GM19239 (cell line): ENCODE results near the gene CACUL1.
"Not testable (repeated sequence)": the region's sequence is repeated elsewhere in the genome, so short reads cannot be mapped to it uniquely, and the experiment has no call there.

Experiments
- DNase-seq: peaks from one replicate; pipeline ENCODE4 v3.0.0; 2011; ENCODE audit warnings: low spot score; ENCODE audit not compliant: insufficient read length
- FAIRE-seq: peaks from 2 replicates; lab custom pipeline; 2011; peaks lifted over from hg19 to GRCh38; lab: Jason Lieb, UNC

The CACUL1 gene

DNA sequence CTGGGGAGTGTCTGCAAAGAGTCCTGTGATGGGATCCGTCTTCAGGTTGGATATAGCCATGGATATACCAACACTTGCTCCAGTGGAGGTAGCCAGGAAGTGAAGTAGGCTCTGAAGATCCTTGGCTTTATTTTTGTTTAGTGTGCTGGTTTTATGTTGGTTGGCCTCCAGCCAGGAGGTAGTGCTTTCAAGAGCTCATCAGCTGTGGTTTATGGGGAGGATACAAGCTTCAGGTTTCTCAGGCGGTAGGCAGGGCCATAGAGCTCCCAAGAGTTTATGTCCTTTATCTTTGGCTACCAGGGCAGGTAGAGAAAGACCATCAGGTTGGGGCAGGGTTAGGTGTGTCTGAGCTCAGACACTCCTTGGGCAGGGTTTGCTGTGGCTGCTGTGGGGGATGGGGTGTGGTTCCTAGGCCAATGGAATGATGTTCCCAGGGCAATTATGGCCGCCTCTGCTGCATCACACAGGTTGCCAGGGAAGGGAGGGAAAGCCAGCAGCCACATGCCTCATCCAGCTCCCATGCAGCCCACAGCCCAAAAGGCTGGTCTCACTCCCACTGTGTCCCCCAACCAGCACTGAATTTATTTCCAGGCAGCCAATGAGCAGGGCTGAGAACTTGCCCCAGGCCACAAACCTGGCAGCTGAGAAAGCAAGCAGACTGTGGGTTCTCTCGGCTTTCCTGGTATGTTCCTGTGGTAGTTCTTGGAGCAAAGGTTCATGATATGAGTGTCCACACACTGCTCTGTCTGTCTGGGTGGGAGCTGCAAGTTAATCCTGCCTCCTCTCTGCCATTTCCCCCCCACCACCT, 92.3 kb downstream of the CACUL1 start:
- no peak for DNase-seq
- FAIRE-seq, result no peak

DNA sequence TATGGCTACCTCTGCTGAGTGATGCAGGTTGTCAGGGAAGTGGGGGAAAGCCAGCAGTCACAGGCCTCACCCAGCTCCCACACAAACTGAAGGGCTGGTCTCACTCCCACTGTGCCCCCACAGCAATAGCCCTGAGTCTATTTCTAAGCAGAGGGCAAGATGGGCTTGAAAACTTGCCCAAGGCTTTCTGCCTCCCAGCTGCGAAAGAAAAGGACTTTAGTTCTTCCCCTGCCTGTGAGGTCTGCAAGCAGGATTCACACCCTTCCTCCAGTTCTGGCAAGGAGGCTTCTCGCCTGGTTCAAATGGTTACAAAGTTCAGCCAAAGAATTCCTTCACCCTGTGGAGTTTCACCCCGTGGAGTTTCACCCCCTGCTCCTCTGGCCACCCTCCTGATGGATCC, 96.0 kb downstream of the CACUL1 start:
- DNase-seq (no peak), FAIRE-seq (no peak)

DNA sequence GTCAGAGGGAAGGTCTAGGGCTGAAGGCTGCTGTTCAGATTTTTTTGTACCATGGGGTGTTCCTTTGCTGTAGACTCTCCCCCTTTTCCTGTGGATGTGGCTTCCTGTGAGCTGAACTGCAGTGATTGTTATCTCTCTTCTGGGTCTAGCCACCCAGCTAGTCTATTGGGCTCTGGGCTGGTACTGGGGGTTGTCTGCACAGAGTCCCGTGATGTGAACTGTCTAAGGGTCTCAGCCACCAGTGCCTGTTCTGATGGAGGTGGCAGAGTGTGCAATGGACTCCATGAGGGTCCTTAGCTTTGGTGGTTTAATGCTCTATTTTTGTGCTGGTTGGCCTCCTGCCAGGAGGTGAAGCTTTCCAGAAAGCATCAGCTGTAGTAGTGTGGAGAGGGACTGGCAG, 96.6 kb downstream of the CACUL1 start:
- DNase-seq, FAIRE-seq: not testable (repeated sequence)

DNA sequence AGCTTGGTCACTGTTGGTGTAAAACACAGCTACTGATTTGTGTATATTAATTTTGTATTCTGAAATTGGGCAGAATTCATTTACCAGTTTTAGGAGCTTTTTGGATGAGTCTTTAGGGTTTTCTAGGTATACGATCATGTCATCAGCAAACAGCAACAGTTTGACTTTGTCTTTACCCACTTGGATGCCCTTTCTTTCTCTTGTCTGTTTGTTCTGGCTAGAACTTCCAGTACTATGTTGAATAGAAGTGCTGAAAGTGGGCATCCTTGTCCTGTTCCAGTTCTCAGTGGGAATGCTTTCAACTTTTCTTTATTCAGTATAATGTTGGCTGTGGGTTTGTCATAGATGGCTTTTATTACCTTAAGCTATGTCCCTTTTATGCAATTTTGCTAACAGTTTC, 109.5 kb downstream of the CACUL1 start:
- FAIRE-seq, DNase-seq: not testable (repeated sequence)

DNA sequence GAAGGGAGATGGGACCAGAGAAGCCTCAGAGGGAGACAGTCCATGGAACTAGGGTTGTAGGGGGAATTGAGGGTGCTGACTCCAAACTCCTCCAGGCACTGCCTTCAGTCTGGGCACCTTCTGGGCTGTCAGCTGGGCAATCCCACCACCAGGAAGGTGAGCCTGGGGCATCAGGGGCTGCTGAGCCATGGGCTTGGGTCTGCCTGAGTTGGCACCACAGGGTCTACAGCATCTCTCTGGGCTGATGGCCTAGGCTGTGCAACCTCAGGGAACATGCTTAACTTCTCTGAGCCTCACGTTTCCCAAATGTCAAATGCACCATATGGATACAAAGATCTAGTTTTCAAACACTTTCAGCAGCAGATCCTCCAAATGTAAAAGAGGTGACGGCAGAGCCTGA, 112.5 kb downstream of the CACUL1 start:
- FAIRE-seq, result no peak
- DNase-seq, result no peak

DNA sequence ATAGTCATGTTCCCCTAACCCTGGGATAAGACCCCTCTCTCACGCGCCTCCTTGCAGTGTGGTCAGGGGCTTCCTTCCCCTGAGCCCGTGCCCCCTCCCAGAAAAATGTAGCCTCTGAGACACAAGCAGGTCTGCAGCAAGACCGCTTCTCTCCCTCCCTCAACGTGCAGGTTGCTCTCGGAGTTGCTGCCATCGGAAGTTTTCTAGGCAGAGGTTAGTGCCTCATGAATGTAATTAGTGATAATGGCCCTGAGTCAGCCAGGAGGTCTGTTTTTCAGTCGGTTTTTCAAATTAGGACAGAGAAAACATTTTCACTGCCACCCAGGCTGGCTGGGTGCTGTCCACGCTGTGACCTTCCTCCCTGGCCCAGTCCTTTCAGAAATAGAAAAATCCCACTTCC, 116.1 kb downstream of the CACUL1 start:
- no peak for FAIRE-seq
- DNase-seq, result no peak

DNA sequence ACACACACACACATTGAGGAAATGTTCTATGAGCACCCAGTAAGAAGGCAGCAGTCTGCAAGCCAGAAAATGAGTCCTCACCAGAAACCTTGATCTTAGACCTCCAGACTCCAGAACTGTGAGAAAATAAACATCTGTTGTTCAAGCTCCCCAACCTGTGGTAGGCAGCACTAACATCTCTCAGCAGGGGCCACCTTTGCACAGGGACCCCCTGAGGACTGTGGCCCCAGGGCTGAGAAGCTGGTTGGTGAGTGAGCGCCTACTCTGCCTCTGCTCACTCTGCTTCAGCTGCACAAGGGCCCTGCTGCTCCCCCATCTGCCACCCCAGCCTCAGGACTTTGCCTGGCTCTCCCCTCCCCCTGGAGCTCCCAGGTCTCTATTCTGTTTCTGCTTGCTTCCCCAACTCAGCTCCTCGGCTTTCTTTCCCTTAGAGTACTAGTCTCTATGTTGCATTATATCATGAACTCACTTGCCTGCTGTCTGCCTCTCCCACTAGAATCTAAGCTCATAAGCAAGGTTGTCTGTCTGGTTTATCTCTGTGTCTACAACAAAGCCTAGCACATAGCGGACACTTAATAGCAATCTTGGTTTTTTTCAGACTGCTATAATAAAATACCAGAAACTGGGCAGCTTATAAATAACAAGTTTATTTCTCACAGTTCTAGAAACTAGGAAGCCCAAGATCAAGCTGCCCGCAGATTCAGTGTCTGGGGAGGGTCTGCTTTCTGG, 118.9 kb downstream of the CACUL1 start:
- no peak for DNase-seq
- no peak for FAIRE-seq

DNA sequence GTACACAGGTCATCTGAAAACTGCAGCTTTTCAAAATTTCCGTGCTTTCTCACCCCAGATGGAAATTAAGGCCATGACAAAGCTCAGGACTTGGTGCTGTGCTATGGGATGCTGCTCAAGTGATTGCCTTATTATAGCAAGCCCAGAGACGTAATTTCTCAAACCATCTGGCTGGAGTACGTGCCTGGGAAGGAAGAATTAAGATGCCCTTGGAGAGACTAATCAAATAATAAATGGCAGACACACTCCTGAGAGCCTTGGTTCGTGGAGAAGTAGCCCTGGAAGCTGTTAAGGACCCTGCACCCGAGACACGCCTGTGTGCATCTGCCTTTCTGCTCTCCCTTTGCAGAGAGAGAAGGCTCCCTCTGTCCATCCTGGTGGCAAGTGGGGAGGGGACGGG, 121.0 kb downstream of the CACUL1 start:
- no peak for FAIRE-seq
- no peak for DNase-seq

DNA sequence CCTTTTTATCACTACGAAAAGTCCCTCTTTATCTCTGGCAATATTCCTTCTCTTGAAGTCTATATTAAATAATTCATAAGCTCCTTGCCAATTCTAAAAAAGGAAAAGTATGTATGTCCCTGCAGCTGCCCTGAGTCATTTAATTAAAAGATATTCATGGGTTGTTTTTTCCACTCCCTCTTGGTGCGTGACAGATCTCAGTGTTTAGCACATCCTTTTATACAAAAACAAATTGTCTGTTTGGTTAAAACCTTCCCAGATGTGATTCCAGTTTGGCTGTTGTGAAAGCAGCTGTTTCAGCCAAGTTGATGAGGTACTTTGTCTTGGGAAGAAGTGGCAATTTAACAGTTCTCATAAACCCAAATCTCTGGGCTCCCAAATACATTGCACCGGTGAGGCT, 125.6 kb downstream of the CACUL1 start:
- no peak for DNase-seq
- FAIRE-seq, result no peak

DNA sequence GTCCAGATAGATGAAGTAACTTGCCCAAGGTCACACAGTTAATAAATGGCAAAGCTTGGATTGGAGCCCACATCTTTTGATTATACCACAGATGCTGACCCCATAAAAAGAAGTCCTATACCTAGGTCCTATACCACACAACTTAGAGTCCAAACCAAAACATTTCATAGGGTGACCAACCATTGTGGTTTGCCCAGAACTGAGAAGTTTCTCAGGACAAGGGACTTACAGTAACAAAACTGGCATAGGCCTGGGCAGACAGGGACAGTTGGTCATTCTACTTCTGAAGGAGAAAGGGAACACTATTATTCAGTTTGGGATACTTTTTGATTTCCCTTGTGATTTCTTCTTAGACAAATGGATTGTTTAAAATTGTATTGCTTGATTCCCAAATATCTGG, 126.4 kb downstream of the CACUL1 start:
- no peak for FAIRE-seq
- no peak for DNase-seq

DNA sequence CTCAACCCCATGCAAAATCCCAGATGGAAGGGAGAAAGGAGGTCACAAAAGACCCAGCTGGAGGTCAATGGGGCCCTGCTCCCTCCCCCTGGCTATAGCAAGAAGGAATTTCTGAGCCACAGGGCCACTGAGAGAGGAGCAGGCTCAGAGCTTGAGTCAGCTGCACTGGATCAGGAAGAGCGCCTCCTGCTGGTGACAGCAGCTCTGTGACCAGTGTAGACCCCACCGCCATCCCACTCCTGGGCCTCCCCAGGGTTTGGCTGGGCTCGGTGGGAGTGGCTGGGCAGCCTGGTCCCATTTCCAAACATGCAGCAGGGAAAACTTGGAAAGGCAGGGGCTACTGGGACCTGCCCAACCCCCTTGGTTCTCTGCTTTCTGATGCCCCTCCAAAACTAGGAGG, 127.8 kb downstream of the CACUL1 start:
- DNase-seq (no peak), FAIRE-seq (no peak)
